NCI-H146 treated with DMSO at 0.1 percent for 48 hours (cell line): ENCODE measurements around the gene SLC7A9.

Experiments
- DNase-seq: peaks from one replicate; lab custom pipeline; 2025; ENCODE audit not compliant: unreplicated experiment; lab: John Stamatoyannopoulos, UW

The SLC7A9 gene

DNA sequence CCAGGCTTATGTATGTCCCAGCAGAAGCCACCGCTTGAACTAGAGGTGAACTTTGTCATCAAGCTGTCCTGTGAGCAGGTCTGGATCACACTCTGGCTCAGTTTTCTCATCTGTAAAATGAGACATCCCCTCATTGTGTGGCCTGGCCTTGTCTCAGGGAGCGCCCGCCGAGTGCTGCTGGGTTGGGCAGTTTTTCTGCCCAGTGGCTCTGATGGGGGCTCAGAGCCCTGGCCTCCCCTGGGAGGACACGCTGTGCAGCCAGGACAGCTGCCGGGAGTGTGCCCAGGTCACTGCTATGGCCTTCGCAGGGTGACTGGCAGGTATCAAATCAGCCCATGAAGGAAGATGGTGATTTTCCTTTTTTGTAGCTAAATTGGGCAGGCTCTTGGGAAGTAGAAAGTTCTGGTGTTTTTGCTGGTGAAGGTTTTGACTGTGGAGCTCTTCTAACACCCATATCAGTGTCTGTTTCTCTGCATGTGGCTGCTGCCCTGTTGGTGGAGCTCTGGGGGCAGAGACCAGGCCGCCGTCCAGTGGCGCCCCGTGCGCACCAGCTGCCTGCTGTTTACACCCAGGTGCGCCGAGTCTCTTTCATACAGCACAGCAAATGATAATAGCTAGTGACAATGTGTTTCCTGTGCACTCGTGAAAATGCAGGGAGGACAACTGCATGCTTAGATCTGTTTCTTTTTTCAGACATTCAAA is 40.8 kb downstream of the SLC7A9 start:
- DNase-seq: peak; percentile 70

DNA sequence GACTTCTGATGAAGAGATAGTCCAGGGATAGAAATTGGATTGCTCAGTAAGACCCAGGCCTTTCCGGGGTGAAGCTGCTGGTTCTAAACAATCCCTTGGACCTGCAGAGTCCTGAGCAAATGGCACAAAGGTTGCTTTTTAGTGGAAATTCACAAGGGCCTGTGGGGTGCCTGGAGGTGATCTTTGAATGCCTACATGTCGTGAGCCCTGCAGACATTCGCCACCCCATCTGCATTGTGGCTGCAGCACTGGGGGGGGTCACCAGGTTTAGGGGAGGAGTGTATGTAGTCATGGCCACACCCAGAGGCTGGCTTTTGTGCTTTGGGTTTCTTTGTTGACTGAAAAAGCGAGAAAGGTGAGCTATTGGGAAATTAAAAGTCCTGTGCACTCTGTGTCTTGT is 41.4 kb downstream of the SLC7A9 start:
- DNase-seq: no peak

DNA sequence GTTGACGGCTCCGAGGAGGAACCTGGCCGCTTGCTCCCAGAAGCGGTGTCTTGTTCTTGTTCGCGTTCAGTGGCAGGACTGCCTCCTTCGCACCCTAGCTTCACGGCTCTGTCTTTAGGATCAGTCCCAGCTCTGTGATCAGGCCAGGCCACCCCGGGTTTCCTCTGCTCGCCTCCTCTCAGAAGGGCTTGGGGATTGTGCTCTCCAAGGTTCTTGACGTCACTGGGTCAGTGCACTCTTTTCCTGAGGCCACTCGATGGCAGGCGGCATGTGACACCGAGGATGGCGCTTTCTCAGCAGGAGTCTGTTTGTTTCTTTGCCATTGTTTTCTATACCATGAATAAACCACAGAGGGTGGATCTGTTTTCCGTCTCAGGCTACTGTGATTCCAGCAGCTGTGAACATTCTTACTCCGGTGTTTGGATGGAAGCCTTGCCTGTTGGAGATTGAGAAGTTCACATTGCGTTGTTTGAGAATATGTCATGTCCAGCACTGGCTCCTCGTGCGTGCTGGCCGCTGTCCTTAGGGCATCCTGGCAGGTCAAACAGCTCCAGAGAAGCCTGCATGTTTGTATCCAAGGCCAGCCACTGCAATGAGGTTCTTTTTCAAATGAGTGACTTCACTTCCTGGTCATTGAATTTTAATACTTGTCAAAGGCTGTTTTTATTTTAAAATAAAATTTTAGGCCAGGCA is 44.5 kb downstream of the SLC7A9 start:
- peak; percentile 24 for DNase-seq

DNA sequence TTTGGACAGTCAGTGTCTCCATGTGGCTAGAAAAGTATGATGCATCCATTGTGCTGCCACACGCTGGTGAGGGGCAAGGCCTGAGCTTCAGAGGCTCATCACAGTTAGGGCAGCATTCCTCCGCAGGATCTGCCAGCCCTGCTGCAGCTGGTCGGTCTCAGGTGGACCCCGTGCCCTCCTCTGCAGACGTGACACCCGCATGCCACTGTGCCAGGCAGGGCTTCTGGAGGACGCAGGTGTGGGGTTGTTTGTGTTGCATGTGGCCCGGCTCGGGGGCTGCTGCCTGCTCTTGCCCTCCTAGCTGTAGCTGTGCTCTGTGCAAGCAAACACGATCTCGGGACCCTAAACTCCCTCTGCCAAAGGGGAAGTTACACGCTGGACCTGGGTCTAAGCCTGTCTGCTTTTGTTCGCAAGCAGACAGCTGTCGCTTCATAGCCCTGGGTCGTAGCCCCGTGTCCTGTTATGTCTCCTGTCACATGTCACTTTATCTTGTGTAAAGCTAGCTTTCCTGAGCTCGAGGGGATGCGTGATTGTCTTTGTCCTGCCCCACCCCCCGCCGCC is 45.3 kb downstream of the SLC7A9 start:
- DNase-seq: no peak

DNA sequence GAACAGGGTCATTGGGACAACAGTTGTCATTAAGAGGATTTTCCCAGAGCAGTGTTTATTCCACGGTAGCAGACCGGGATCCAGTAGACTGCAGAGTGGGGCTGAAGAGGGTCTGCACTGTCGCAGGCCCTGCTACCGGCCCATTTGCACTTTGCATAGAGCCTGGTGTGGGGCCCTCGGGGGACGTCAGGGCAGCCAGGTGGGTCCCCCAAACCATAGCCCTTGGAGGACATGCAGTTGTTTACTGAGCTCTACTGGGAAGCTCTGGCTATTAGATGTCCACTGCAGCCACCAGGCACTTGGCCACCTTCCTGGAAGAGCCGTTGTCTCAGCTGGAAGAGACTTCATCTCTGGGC is 45.8 kb downstream of the SLC7A9 start:
- DNase-seq: no peak

DNA sequence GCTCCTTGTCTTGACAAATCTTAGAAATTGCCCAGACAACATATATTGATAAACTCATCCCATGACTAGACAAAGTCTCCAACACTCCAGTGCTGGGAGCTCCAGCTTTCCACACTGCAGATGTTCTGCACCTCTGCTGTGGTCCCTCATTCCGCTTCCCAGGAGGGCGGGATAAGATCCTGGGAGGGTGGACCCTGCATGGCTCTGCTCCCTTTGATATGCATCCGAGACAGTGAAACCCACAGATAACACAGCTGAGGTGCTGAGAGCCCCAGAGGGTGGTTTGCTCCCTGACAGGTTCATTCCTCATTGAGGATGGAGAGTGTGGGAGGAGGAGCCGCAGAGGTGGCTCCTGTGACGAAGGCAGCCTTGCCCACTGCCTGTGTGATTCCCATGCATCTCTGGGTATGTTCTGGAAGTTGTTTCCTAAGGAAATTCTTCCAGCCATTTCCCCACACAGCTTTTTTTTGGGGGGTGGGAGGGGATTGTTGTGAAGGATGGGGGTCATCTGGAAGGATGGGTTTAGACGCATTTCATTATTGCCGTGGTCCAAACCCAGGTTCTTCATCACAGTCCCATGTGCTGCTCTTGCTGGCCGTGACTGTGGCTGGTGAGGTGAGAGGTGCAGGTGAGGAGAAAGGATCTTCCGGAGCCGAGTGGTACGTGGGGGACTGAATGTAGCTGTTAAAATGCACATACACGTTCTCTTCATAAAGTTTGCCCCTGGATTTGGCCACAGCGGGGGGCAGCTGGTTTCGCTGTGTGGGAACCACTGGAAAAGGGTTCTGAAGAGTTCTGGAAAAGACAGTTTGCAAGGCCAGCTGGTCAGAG is 46.4 kb downstream of the SLC7A9 start:
- no peak for DNase-seq

DNA sequence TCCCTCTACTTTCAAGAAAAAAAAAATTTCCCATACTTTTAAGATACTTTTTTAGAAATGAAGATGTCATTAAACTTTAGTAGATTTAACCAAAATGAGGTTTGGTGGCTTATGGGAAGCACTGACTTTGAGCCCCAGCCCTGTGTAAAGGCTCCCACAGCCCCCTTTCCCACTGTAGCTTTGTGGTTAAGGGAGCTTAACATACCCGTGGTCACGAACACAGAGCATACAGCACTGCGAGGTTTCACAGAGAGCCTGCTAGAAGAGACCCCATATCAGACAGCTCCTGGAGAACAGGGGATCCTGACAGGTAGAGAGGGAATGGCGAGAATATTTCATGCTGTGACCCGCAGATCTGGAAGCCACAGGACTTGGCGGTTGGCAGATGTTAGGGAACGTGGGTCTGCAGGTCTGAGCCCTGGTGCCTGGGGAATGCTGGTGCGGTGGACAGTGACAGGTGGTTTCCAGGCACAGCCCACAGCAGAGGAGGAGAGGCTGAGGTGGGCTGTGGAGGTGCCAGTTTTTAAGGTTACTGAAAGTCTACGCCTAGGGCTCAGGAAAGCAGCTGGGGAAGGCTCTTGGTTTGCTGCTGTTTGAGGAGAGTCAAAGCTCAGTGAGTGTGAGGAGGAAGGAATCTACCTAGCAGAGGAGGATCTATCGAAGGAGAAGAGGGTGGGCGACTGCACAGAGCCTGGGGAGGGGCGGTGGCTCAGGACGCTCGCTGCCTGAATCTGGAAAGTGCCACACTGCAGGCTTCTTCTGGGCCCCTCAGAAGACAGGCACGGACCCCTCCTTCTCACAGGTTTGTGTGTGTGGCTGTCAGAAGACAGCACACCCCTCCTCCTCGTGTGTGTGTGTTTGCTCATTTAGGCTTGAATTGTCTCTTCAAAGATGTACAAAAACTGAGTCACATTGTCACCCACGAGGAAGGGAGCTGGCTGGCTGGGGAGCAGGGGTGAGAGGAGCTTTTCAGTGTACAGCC is 49.9 kb downstream of the SLC7A9 start:
- DNase-seq: no peak

DNA sequence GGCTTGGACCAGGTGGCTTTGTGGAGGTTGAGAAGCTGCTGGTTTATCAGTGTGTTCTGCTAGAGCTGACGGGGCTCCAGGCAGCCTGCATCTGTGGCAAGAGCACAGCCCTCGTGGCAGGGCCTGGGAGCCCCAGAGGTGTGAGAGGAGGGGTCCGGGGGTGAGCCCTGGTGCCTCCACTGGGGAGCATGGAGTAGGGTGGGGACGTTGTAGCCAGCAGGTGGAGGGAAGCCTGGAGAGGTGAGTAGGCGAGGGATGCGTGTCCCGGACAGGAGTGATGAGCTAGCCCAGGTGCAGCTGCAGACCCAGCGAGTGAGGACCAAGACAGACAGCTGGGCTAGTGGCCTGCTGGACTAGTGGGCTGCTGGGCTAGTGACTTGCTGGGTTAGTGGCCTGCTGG is 51.0 kb downstream of the SLC7A9 start:
- DNase-seq: no peak

DNA sequence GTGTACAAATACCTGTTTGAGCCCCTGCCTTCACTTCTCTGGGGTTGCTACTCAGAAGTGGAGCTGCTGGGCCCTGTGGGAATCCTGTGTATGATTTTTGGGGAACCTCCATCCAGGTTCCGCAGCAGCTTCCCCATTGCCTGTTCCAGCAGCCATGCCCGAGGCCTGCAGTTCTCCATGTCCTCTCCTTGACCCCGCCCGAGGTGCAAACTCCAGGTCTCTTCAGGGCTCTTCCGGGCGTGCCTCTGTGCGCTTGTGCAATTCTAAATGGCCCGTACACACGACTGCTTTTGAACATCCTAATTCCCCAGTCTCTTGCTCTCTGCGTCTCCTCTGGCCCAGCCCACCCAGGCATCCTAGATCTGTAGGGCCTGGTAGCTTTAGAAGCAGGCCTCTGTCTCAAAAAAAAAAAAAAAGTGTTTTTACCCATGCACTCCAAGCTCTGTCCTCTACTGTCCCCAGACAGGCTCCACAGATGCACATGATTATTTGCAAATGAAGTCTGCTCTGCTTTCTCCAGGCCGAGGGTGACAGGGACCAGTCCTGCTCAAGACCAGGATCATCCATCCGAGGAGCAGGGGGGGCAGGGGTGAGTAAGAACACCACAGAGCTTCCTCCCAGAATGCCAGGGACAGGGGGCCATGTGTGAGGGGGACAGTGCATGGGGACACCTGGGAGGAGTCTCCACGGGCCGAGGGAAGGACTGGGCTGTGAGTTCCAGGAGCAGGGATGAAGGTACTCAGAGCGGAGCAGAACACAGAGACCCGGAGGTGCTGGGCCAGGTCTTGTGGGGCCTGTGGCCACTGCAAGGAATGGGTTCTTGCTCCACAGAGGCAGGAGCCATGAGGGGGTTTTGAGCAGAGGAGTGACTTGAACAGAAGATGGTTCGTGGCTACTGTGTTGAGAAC is 51.7 kb downstream of the SLC7A9 start:
- no peak for DNase-seq

DNA sequence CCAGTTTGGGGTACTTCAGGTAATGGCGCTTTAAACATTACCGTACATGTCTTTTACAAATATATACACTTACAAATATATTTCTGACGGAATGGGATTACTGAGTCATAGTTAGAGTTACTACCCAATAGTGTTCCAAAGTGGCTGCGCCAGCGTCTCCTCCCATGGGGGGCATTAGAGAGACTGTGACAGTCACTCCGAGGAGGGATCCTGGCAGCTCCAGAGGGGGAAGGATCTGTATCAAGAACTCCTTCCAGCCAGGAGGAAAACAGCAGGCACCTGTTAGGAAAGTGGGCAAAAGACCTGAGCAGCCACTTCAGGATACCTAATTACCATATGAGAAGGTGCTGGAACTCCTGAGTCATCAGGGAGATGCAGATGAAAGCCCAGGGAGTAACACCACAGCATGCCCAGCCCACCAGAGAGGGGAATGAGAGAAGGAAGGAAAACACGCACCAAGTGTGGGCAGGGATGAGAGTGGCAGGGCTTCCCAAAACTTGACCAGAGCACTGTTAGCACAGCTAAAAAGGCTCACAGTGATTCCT is 52.9 kb downstream of the SLC7A9 start:
- no peak for DNase-seq

DNA sequence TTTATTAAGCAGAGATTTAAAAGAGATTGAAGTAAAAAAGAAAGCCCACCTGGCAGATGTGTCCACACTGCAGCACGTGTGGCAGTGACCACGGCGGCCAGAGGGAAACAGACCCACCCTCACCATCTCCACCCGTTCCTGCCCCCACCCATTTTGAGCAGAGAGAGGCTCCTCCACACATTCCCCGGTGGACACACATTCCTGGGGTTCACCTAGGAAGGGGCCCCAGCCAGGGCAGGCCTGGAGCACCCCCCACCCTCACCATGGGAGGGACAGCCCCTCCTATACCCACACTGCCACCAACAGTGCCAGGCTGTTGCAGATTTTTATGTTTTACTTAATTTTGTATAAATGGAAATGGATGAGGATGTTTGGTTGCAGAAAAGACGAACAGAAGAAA is 54.9 kb downstream of the SLC7A9 start:
- no peak for DNase-seq

DNA sequence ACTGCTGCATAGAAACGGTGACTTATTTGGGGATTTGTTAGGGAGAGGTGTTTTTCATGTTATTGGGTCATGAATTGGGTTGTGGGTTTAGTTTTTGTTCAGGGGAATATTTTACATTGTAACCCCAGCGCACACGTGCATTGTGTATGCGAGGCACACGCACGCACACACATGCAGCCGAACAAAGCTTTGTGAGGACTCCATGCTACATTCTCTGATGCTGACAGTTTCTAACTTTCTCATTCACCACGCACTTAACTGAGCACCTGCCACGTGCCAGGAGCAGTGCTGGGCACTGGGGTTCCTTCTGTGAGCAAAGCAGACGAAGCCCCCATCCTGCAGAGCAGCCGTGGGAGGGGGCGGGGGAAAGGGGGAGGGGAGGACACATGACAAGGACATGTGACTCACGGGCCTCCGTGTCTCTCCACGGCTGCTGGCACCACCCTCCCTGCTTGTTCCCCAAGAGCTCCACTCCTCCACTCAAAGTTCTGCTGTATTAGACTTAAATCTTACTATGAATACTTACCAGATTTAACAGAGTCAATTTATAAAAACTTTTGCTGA is 55.6 kb downstream of the SLC7A9 start:
- DNase-seq: no peak

DNA sequence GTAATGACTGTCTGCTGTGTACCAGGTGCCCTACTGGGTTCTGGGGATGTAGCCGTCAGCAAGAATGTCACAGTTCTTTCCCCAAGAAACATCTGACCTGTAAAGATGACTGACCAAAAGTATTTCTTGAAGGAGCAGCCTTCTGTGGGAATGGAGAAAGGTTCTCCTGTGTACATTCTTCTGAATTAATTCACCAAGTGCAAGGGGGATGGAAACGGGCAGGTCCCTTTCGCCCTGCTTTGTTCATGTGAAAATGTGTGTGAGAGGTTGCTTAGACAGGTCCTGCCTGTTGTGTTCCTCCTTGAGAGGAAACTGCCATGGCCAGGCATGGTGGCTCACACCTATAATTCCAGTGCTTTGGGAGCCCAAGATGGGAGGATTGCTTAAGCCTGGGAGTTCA is 57.0 kb downstream of the SLC7A9 start:
- DNase-seq: no peak

DNA sequence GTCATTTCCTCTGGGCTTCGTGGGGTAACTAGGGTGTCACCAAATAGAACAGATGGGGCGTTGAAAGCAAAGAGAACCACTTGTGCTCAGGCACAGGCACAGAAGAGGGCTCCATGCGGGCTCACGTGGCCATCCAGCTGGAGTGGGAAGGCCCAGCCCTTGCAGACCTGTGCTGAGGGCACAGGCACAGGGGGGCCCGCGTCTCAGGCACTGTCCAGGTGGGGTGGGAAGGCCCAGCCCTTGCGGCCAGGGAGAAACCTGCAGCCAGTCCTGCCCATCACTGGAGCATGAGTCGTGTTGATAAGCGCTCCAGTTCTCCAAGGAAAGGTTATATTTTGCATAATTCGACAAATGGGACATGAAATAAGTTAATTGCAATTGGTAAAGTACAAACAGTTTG is 57.5 kb downstream of the SLC7A9 start:
- no peak for DNase-seq

DNA sequence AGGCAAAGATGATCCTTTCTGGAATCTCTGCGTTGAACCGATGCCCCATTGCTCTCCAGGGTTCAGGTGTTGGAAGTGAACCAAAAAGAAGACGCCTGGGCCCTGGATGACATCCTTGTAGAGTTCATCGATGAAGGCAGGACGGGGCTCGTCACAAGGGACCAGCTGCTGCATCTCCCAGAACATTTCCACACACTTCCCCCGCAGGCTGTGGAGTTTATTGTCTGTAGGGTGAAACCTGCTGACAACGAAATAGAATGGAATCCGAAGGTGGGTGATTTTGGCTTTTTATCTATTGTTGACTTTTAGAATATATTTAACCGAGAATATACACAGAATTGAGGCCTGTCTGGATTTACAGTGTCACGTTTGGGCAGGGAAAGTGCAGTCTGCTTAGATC is 58.4 kb downstream of the SLC7A9 start:
- DNase-seq: no peak

DNA sequence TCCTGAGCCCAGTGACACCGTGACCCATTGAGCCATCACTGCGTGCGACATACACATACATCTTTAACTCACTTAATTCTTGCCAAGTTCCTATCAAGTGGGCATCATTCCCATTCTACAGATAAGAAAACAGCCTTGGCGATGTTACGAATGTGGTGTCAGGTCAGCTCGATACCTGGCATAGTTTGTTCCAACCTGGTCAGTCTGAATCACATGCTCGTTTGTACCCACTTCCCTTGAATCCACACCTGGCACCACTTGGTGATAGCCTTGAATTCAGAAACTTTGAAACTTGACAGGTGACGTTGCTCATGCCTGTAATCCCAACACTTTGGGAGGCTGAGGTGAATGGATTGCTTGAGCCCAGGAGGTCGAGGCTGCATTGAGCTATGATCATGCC is 59.1 kb downstream of the SLC7A9 start:
- DNase-seq: no peak

DNA sequence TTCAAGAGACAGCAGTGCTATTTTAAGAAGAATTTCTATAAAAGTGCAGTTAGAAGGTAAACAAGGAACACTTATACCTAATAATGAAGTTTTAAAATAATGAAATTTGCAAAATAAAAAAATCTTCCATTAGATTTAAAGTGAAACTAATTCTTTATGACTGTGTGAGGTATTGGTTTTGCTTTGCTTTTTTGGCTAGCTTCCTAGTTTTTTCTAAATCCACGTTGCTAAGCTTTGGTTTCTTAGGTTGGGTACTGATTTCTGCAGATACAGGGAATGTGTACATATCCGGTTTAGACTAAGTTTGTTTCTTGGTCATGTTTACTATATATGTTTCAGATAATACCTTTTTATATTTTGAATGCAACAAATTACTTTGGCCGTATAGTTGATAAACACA is 59.8 kb downstream of the SLC7A9 start:
- no peak for DNase-seq

DNA sequence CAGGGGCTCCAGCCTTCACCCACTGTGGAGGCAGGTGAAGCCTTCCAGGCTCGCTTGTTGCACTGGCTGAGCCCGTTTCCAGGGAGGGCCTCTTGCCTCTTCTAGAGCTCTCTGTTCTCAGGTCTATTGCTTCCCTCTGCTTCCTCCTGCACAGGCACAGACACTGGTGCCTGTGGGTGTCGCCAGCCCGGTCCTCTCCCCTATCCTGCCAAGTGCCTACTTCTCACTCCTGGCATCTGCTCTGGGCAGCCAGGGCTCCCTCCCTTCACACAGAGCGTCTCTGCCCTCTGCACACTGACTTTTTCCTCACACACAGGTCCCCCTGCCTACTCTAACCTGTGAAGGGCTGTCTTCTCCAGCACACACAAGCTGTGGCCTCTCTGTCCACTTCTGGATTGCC is 60.3 kb downstream of the SLC7A9 start:
- no peak for DNase-seq

DNA sequence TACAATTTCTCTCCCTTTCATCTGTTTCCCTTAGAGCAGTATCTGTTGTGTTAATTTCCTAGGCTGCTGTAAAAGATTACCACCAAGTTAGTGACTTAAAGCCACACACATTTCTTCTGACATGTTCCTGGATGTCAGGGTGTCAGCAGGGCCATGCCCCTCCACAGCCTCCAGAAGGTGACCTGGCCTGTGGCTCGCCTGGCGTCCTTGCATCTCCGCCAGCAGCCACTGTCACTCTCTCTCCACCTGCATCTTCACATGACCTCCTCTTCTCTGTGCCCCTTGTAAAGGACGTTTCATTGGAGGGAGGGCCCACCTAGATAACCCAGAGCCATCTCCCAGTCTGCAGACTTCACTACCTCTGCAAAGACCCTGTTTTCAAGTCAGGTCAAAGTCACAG is 61.3 kb downstream of the SLC7A9 start:
- no peak for DNase-seq
